ENCODE data around the gene HRAS. TPM values are rescaled to one million over a fixed set of nuclear protein-coding genes. Genes with fewer than 3 reads are reported as not detected.
A peak's percentile ranks its signal among the peaks of the same experiment; 100 is the strongest.

The HRAS gene
- total and polyA plus RNA-seq, 2 of the 13 experiments (the other 11 are each of a cell fraction or from before 2014, with no cell fraction given): 32.9 to 50.0 TPM

- TF ChIP-seq SNAPC4 (CRISPR knock-in tag; IDR thresholded peaks at IDR 0.05) (0 out of 2 replicates have a peak, but pooled peaks have one; percentile 16), ZNF607 (CRISPR knock-in tag; IDR thresholded peaks at IDR 0.05; ENCODE audit: borderline replicate concordance) (0 out of 2 replicates have a peak, but pooled peaks have one; percentile 3), ZFY (CRISPR knock-in tag; IDR thresholded peaks at IDR 0.05) (peak; percentile 95), KDM5A (IDR thresholded peaks at IDR 0.05; ENCODE audit: borderline replicate concordance, low read length) (peak; percentile 60), JUNB (CRISPR knock-in tag; IDR thresholded peaks at IDR 0.05; ENCODE audit: borderline replicate concordance) (no peak), ZFP82 (CRISPR knock-in tag; IDR thresholded peaks at IDR 0.05; ENCODE audit: borderline replicate concordance) (peak; percentile 90; the same call in 1 of the 2 replicates), ZNF253 (CRISPR knock-in tag; IDR thresholded peaks at IDR 0.05; ENCODE audit: borderline replicate concordance) (no peak), ZNF784 (CRISPR knock-in tag; IDR thresholded peaks at IDR 0.05; ENCODE audit: borderline replicate concordance) (no peak), MEF2D (CRISPR knock-in tag; IDR thresholded peaks at IDR 0.05) (0 out of 2 replicates have a peak, but pooled peaks have one; percentile 0), RBM22 (optimal IDR thresholded peaks at IDR 0.05; ENCODE audit: low read length) (no peak), MTERF4 (CRISPR knock-in tag; IDR thresholded peaks at IDR 0.05) (0 out of 2 replicates have a peak, but pooled peaks have one; percentile 13), ZNF577 (CRISPR knock-in tag; IDR thresholded peaks at IDR 0.05; ENCODE audit: borderline replicate concordance, low read depth) (no peak), ARID3A (IDR thresholded peaks at IDR 0.05; ENCODE audit: low read depth, low read length) (peak; percentile 4; the same call in 1 of the 2 replicates), E2F5 (CRISPR knock-in tag; conservative IDR thresholded peaks at IDR 0.05) (0 out of 2 replicates have a peak, but pooled peaks have one; percentile 13), ZNF562 (CRISPR knock-in tag; IDR thresholded peaks at IDR 0.05; ENCODE audit: borderline replicate concordance) (no peak), NCOA1 (CRISPR knock-in tag; IDR thresholded peaks at IDR 0.05) (no peak), ZNF331 (CRISPR knock-in tag; IDR thresholded peaks at IDR 0.05) (peak; percentile 9; the same call in 1 of the 2 replicates), HOXD1 (CRISPR knock-in tag; IDR thresholded peaks at IDR 0.05) (no peak; the same call in 1 of the 2 replicates)
Measured at GRCh38 chr11:506995-507726, 28.2 kb downstream of the HRAS start, which contains the start of gene RNH1 (continued).
